ENCODE results near the gene ACSL6.

ACSL6 gene

DNA sequence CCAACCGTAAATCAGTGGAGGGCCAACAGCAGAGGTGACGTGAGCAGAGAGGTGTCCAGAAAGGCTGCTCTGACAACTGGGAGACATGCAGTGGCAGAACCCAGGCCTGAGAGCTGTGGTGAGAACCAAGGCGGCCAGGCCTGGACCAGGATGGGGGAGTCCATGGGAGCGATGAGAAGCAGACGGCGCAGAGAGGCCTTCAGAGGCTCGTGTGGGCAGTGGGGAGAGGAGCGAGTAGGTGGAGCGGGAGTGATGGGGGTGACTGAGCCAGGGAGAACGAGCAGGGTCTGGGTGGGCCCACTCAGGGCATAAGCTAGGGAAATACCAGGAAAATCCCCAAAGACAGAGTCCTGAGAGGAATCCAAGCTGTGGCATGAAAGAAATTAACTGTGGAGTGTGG is 41.1 kb upstream of the ACSL6 start:
- TF ChIP-seq, protein P1, sequence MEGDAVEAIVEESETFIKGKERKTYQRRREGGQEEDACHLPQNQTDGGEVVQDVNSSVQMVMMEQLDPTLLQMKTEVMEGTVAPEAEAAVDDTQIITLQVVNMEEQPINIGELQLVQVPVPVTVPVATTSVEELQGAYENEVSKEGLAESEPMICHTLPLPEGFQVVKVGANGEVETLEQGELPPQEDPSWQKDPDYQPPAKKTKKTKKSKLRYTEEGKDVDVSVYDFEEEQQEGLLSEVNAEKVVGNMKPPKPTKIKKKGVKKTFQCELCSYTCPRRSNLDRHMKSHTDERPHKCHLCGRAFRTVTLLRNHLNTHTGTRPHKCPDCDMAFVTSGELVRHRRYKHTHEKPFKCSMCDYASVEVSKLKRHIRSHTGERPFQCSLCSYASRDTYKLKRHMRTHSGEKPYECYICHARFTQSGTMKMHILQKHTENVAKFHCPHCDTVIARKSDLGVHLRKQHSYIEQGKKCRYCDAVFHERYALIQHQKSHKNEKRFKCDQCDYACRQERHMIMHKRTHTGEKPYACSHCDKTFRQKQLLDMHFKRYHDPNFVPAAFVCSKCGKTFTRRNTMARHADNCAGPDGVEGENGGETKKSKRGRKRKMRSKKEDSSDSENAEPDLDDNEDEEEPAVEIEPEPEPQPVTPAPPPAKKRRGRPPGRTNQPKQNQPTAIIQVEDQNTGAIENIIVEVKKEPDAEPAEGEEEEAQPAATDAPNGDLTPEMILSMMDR (IDR thresholded peaks at IDR 0.05; ENCODE audit: control insufficient read depth, extremely low read depth, insufficient read depth), result no peak
- H3K4me3 ChIP-seq (ENCODE audit: low read depth, low read length), result no peak overlapping the region
- DNase-seq (ENCODE audit: low read depth), result no peak

DNA sequence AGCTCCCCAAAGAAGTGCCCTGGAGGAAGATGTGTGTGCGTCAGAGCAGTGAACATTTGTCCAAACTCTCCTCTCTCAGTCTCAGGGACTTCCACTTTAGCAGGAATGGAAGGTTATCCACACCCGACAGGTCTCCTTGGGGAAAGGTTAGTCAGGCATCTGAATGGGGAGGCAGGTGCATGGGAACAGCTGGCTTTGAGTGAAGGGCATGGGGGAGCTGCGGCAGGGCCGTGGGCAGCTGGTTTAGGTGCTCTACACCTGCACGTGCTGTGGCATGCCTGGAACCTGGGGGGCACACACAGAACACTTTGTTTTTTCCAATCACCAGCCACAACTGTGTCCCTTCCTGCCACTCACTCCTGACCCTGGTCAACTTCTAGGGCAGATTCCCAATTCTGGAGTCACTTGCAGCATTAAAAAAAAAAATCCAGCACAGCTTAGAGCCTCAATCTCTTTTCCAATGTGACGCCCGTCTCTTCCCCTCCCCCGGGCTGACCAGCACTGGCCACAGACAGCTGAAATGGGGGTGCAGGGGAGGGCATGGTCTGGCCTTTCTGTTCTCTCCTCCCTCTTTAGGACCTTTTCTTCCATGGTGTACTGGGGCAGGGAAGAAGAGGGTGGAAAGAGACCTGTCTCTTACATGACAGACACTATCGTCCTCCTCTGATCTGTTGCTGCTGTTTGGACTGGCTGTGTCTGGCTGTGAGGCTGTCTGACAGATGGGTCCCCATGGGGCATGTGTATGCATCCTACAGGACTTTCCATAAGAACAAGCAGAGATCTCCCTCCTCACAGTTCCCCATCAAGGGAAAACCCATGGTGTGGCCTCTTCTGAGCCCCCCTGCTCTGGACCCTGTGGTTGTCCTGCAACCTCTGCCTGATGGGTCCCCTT is 39.4 kb upstream of the ACSL6 start:
- TF ChIP-seq, protein P1 (IDR thresholded peaks at IDR 0.05; ENCODE audit: control insufficient read depth, extremely low read depth, insufficient read depth), result no peak
- no peak overlapping the region for H3K4me3 ChIP-seq (ENCODE audit: low read depth, low read length)
- no peak for DNase-seq (ENCODE audit: low read depth)

DNA sequence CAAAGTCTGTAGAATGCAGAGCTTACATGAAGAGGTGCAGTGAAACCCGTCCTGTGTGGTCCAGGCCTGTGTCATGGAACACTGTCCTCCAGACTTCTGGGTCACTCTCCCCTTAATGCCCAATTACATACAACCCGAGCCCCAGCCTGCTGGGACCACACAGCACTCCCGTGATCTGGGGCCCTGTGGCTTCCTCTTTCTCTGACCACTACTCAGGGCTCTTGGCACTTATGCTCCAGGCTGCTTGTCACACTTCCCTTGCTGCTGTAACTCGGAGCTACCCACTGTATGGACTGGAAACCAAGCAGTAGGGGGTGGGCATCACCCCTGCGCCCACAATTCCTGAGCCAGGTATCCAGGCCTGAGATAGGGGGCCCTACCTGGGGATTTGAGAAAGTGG is 38.7 kb upstream of the ACSL6 start:
- no peak overlapping the region for H3K4me3 ChIP-seq (ENCODE audit: low read depth, low read length)
- no peak for DNase-seq (ENCODE audit: low read depth)
- TF ChIP-seq, protein P1 (IDR thresholded peaks at IDR 0.05; ENCODE audit: control insufficient read depth, extremely low read depth, insufficient read depth), result no peak

DNA sequence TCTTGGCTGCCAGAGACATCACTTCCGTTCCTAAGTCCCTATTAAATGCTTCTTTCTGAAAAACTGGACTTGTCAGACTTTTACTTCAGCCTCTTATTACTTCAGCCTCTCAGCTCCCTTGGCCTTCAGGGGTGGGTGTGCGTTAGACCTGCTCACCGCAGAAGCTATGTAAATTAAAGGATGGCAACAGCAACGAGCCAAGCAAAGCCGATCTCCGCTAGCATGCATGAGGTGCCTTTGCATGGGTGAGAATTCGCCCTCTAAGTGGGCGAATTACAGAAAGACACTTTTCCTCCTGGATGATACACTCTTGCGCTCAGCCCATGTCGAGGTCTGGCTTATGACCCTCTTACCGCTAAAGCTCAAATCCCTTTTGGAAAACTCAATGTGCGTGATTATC is 38.1 kb upstream of the ACSL6 start:
- TF ChIP-seq, protein P1 (IDR thresholded peaks at IDR 0.05; ENCODE audit: control insufficient read depth, extremely low read depth, insufficient read depth), result no peak
- no peak for DNase-seq (ENCODE audit: low read depth)
- no peak overlapping the region for H3K4me3 ChIP-seq (ENCODE audit: low read depth, low read length)

DNA sequence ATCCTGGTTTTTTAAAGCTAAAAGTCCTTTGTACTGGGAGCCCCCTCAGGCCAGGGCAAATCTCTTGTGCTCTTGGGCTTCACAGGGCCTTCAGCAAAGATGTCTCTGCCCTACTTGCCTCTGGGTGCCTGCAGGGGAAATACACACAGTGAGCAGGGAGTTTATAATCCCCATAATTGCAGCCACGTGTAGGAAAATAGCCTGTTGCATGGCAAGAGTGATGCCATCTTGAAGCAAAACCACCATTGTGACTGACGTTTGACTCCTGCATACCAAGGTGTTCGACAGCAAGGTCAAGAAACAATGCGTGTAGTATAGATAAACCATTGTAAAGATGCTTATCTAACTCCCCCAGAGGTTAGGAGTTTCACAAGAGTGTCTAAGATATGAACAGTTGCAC is 37.6 kb upstream of the ACSL6 start:
- no peak for DNase-seq (ENCODE audit: low read depth)
- H3K4me3 ChIP-seq (ENCODE audit: low read depth, low read length), result no peak overlapping the region
- TF ChIP-seq, protein P1 (IDR thresholded peaks at IDR 0.05; ENCODE audit: control insufficient read depth, extremely low read depth, insufficient read depth), result no peak

DNA sequence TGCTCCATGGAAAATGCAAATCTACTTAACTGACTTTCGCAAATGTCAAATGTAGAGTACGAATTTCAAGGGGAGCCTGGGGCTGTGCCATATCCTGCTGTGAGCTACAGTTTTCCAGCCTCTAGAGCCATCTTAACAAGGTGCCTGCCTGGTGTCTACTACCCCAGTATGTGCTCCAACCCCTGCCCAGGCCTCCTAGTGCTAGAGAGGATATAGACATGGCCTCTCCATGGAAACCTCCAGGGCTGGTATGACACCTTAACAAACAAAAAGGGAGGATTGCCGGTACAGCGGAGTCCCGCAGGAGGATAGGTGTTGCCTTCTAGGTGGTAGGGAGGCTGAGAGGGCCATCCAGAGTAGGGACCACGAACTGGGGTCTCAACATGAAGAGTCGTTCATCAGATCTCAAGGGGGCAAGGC is 35.4 kb upstream of the ACSL6 start:
- TF ChIP-seq, protein P1 (IDR thresholded peaks at IDR 0.05; ENCODE audit: control insufficient read depth, extremely low read depth, insufficient read depth), result no peak
- DNase-seq (ENCODE audit: low read depth), result no peak
- H3K4me3 ChIP-seq (ENCODE audit: low read depth, low read length), result no peak overlapping the region

DNA sequence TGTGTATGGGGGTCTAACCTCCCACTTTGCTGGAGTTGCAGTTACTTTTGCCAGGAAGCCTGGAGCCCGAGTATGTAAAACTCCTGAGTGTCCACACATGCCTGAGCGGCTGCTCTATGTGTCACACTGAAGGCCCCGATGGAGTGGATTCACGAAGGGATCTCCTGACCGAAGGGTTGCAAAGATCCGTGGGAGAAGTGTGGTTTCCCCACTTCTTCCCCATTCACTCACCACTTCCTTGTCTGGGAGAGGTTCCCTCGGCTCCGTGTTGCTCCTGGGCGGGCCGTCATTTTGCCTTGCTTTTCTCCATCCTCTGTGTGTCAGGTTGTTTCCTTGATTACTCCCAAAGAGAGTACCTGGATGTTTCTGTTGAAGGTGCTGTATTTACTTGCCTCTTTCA is 32.7 kb upstream of the ACSL6 start:
- H3K4me3 ChIP-seq (ENCODE audit: low read depth, low read length), result no peak overlapping the region
- DNase-seq (ENCODE audit: low read depth), result no peak
- TF ChIP-seq, protein P1 (IDR thresholded peaks at IDR 0.05; ENCODE audit: control insufficient read depth, extremely low read depth, insufficient read depth), result no peak

Data from LNCaP clone FGC (cell line).